ENCODE data around the gene PFDN2.

- TF ChIP-seq CTCF (IDR thresholded peaks at IDR 0.05; ENCODE audit: extremely low read depth in 1 of 2, insufficient read depth in 1 of 2, low read depth in 1 of 2, low read length in 2 of 2), result no peak
- TF ChIP-seq EZH2 (IDR thresholded peaks at IDR 0.05; ENCODE audit: borderline replicate concordance, low read depth, low read length, severe bottlenecking), result no peak
These were observed at the start of gene PFDN2, which contains the start of gene NIT1 for GRCh38 chr1:161117759-161118581.
